MV-4-11 (cell line): ENCODE results near the gene FA2H.
"Not testable (repeated sequence)": the region's sequence is repeated elsewhere in the genome, so short reads cannot be mapped to it uniquely, and the experiment has no call there.

Experiments
- DNase-seq: peaks from one replicate; lab custom pipeline; 2025; lab: John Stamatoyannopoulos, UW

The FA2H gene

GRCh38 chr16:74723256-74723655, 51.4 kb downstream of the FA2H start:
- no peak for DNase-seq

- DNase-seq: not testable (repeated sequence)
These were observed 52.5 kb downstream of the FA2H start for GRCh38 chr16:74722156-74722555.

- no peak for DNase-seq
These were observed 52.9 kb downstream of the FA2H start for GRCh38 chr16:74721716-74722115.

- peak; percentile 6 for DNase-seq
These were observed 54.0 kb downstream of the FA2H start for GRCh38 chr16:74720579-74720978.

- no peak for DNase-seq
These were observed 55.6 kb downstream of the FA2H start for GRCh38 chr16:74718741-74719610.

GRCh38 chr16:74718140-74718539, 56.5 kb downstream of the FA2H start:
- DNase-seq: no peak

GRCh38 chr16:74717367-74717766, 57.3 kb downstream of the FA2H start:
- no peak for DNase-seq

GRCh38 chr16:74716355-74716754, 58.3 kb downstream of the FA2H start:
- DNase-seq: no peak

GRCh38 chr16:74713876-74714275, 60.7 kb downstream of the FA2H start:
- DNase-seq: no peak

- no peak for DNase-seq
These were observed 61.3 kb downstream of the FA2H start for GRCh38 chr16:74713325-74713724.

- DNase-seq: no peak
These were observed 62.7 kb downstream of the FA2H start for GRCh38 chr16:74711938-74712337.

GRCh38 chr16:74710401-74710800, 64.2 kb downstream of the FA2H start:
- DNase-seq: no peak

GRCh38 chr16:74709441-74709877, 65.2 kb downstream of the FA2H start:
- DNase-seq: peak; percentile 70

GRCh38 chr16:74700438-74701225, 74.0 kb downstream of the FA2H start, which contains the start of gene MLKL:
Gene MLKL (minus strand): TSS chr16:74700862. CDS start chr16:74695757, 5,105 bp downstream.
- peak; percentile 79 for DNase-seq

GRCh38 chr16:74700116-74700437, 74.5 kb downstream of the FA2H start:
- peak; percentile 43 for DNase-seq

- DNase-seq: no peak
These were observed 75.0 kb downstream of the FA2H start for GRCh38 chr16:74699666-74700065.

- DNase-seq: peak; percentile 71
These were observed 76.4 kb downstream of the FA2H start for GRCh38 chr16:74698222-74698621.

- DNase-seq: peak; percentile 90
These were observed 78.9 kb downstream of the FA2H start for GRCh38 chr16:74695450-74696422.

- DNase-seq: peak; percentile 21
These were observed 83.3 kb downstream of the FA2H start for GRCh38 chr16:74691093-74691855.

- no peak for DNase-seq
These were observed 92.1 kb downstream of the FA2H start for GRCh38 chr16:74682556-74682955.

- DNase-seq: no peak
These were observed 93.9 kb downstream of the FA2H start for GRCh38 chr16:74680681-74681080.
